ENCODE measurements around the gene SMAP1.

Gene SMAP1

GRCh38 chr6:70633870-70634269 is 33.8 kb upstream of the SMAP1 start:
- TF ChIP-seq CTCF (IDR thresholded peaks at IDR 0.05; ENCODE audit: extremely low read depth, insufficient read depth, missing control alignments): no peak
- DNase-seq (ENCODE audit: low spot score): no peak
- in situ Hi-C loops (cut with MboI; ENCODE audit: low pct_unique_long_range_greater_than_20kb, low sequenced_read_pairs, unreplicated experiment): no loop called here

- no peak for TF ChIP-seq CTCF (IDR thresholded peaks at IDR 0.05; ENCODE audit: extremely low read depth, insufficient read depth, missing control alignments)
- in situ Hi-C loops (cut with MboI; ENCODE audit: low pct_unique_long_range_greater_than_20kb, low sequenced_read_pairs, unreplicated experiment): no loop called here
- DNase-seq (ENCODE audit: low spot score): no peak
Measured at GRCh38 chr6:70636596-70636995, 31.1 kb upstream of the SMAP1 start.

- no peak for TF ChIP-seq CTCF (IDR thresholded peaks at IDR 0.05; ENCODE audit: extremely low read depth, insufficient read depth, missing control alignments)
- in situ Hi-C loops (cut with MboI; ENCODE audit: low pct_unique_long_range_greater_than_20kb, low sequenced_read_pairs, unreplicated experiment): no loop called here
- DNase-seq (ENCODE audit: low spot score): no peak
Measured at GRCh38 chr6:70638468-70638867, 29.2 kb upstream of the SMAP1 start.

GRCh38 chr6:70651326-70651905 is 16.3 kb upstream of the SMAP1 start:
- no peak for DNase-seq (ENCODE audit: low spot score)
- in situ Hi-C loops (cut with MboI; ENCODE audit: low pct_unique_long_range_greater_than_20kb, low sequenced_read_pairs, unreplicated experiment): no loop called here
- TF ChIP-seq CTCF (IDR thresholded peaks at IDR 0.05; ENCODE audit: extremely low read depth, insufficient read depth, missing control alignments): no peak

GRCh38 chr6:70652216-70652615 is 15.5 kb upstream of the SMAP1 start:
- no peak for TF ChIP-seq CTCF (IDR thresholded peaks at IDR 0.05; ENCODE audit: extremely low read depth, insufficient read depth, missing control alignments)
- in situ Hi-C loops (cut with MboI; ENCODE audit: low pct_unique_long_range_greater_than_20kb, low sequenced_read_pairs, unreplicated experiment): no loop called here
- no peak for DNase-seq (ENCODE audit: low spot score)

- no peak for TF ChIP-seq CTCF (IDR thresholded peaks at IDR 0.05; ENCODE audit: extremely low read depth, insufficient read depth, missing control alignments)
- in situ Hi-C loops (cut with MboI; ENCODE audit: low pct_unique_long_range_greater_than_20kb, low sequenced_read_pairs, unreplicated experiment): no loop called here
- no peak for DNase-seq (ENCODE audit: low spot score)
Measured at GRCh38 chr6:70657706-70658105, 10.0 kb upstream of the SMAP1 start.

Data from GM13977 (cell line).